MCF 10A (cell line): ENCODE results near the gene TNRC6B. TPM values are rescaled to one million over a fixed set of nuclear protein-coding genes. Genes with fewer than 3 reads are reported as not detected.

ENCODE experiments used
- BruUV-seq: library from RNA; stranded (reverse); fragments of 400-500 nt; replicated peaks from 2 replicates; lab custom pipeline; 2021; lab: Mats Ljungman, UMichigan
- CTCF ChIA-PET: fragments of 300-600 bp; sonication (Branson Sonifier 250); formaldehyde crosslinking; extraction: SDS; loops from one replicate; lab custom pipeline; 2021; ENCODE audit warnings: antibody characterized with exemption, inconsistent platforms; lab: Yijun Ruan, JAX
- POLR2A ChIA-PET: fragments of 300-600, 350-650 bp; sonication (Branson Sonifier 250); formaldehyde crosslinking; extraction: SDS; loops from one replicate; lab custom pipeline; 2020; ENCODE audit warnings: antibody characterized with exemption, inconsistent platforms; lab: Yijun Ruan, JAX
- DNase-seq: peaks from one replicate; pipeline ENCODE4 v3.0.0-alpha.2; 2018; ENCODE audit not compliant: unreplicated experiment
- H3K27ac Mint-ChIP-seq: one replicate; pipeline ENCODE4 v1.8.0; 2022; ENCODE audit warnings: mild to moderate bottlenecking, low read depth, mixed read lengths; ENCODE audit not compliant: unreplicated experiment
- H3K27me3 Mint-ChIP-seq: one replicate; pipeline ENCODE4 v1.8.0; 2022; ENCODE audit warnings: mixed read lengths; ENCODE audit not compliant: insufficient read depth, unreplicated experiment
- H3K36me3 Mint-ChIP-seq: one replicate; pipeline ENCODE4 v1.8.0; 2022; ENCODE audit warnings: mild to moderate bottlenecking, moderate library complexity, mixed read lengths; ENCODE audit not compliant: insufficient read depth, unreplicated experiment
- H3K4me1 Mint-ChIP-seq: one replicate; pipeline ENCODE4 v1.8.0; 2022; ENCODE audit warnings: mixed read lengths; ENCODE audit not compliant: insufficient read depth, unreplicated experiment
- H3K4me3 Mint-ChIP-seq: one replicate; pipeline ENCODE4 v1.8.0; 2022; ENCODE audit warnings: mild to moderate bottlenecking, moderate library complexity, mixed read lengths; ENCODE audit not compliant: unreplicated experiment
- H3K9me3 Mint-ChIP-seq: one replicate; pipeline ENCODE4 v1.8.0; 2022; ENCODE audit warnings: mixed read lengths; ENCODE audit not compliant: unreplicated experiment
- intact Hi-C: fragments of 100-400 bp; cut with micrococcal nuclease; formaldehyde crosslinking; loops from 2 replicates; pipeline ENCODE4 v1.14.1; 2022
- total RNA-seq: library from RNA; stranded (reverse); gene quantifications from 2 replicates; pipeline ENCODE4 v1.2.3, GENCODE V29; 2022
- TF ChIP-seq, protein P1 (sequence below): fragments of 200-600 bp; IDR thresholded peaks from one replicate; pipeline ENCODE4 v1.8.0; 2022; ENCODE audit warnings: antibody characterized with exemption, mild to moderate bottlenecking; ENCODE audit not compliant: unreplicated experiment

TNRC6B gene
- total RNA-seq, 1 experiment from 2014 or later = 27.1 TPM

DNA sequence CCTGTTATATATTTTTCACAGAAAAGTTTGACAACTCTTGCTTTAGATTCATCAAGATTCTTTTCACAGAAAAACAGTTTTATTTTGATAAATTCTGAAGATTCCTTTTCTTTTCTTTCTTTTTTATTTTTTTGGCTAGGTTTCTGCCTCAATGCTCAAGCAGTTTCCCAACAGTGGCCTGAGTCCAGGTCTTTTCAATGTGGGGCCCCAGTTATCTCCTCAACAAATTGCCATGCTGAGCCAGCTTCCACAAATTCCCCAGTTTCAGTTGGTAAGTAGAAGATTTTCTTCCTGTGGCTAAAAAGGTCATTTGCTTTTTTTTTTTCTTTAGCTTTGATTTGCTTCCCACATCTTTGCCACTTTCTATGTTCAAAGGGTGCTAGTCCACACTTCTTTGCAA, 122.6 kb downstream of the TNRC6B start:
- DNase-seq = no peak
- ChIA-PET POLR2A (no interaction called here), CTCF (interaction anchor here (0.7 kb wide), 1 partner anchor 30 kb away, joined by 3 read pairs; no protein-coding TSS in a partner anchor)
- intact Hi-C loops = no loop called here
- no TSS peak for BruUV-seq
- H3K36me3 Mint-ChIP-seq = peaks cover 79% of the 10 kb centered on the region
- no peak overlapping the region for H3K4me3 Mint-ChIP-seq
- no peak overlapping the region for H3K27ac Mint-ChIP-seq
- H3K9me3 Mint-ChIP-seq = no peaks in the 10 kb centered on the region
- no peaks in the 10 kb centered on the region for H3K4me1 Mint-ChIP-seq
- H3K27me3 Mint-ChIP-seq = no peaks in the 10 kb centered on the region
- TF ChIP-seq, protein P1, sequence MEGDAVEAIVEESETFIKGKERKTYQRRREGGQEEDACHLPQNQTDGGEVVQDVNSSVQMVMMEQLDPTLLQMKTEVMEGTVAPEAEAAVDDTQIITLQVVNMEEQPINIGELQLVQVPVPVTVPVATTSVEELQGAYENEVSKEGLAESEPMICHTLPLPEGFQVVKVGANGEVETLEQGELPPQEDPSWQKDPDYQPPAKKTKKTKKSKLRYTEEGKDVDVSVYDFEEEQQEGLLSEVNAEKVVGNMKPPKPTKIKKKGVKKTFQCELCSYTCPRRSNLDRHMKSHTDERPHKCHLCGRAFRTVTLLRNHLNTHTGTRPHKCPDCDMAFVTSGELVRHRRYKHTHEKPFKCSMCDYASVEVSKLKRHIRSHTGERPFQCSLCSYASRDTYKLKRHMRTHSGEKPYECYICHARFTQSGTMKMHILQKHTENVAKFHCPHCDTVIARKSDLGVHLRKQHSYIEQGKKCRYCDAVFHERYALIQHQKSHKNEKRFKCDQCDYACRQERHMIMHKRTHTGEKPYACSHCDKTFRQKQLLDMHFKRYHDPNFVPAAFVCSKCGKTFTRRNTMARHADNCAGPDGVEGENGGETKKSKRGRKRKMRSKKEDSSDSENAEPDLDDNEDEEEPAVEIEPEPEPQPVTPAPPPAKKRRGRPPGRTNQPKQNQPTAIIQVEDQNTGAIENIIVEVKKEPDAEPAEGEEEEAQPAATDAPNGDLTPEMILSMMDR = no peak

DNA sequence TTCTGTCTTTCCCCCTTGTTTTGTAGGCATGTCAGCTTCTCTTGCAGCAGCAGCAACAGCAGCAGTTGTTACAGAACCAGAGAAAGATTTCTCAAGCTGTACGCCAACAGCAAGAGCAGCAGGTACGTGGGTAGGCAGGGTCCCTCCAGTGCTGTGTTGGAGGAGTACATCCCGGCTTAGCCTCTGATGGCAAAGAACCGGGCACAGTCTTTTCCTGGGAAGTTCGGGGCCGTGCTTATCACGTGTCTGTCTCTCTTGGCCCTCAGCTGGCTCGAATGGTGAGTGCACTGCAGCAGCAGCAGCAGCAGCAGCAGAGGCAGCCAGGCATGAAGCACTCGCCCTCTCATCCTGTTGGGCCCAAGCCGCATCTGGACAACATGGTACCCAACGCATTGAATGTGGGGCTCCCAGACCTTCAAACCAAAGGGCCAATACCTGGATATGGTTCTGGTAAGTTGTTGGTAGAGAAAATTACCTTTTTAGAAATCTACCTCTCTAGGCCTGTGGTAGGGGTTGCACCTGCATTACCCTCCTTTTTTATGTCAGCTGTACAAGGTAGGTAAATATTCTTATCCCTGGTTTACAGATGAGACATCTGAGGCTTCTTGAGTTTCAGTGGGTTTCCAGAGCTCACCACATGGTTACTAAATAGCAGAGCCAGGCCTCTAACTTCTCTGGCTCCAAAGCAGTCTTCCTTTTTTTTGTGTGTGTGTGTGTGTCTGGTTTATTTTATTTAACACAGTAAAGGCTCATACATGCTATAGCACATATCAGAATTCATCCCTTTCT, 123.4 kb downstream of the TNRC6B start:
- ChIA-PET POLR2A (no interaction called here), CTCF (no interaction called here)
- H3K27ac Mint-ChIP-seq = no peak overlapping the region
- TF ChIP-seq, protein P1 = no peak
- intact Hi-C loops = no loop called here
- no peak overlapping the region for H3K4me3 Mint-ChIP-seq
- no peak for DNase-seq
- no TSS peak for BruUV-seq
- H3K9me3 Mint-ChIP-seq = no peaks in the 10 kb centered on the region
- no peaks in the 10 kb centered on the region for H3K27me3 Mint-ChIP-seq
- peaks cover 74% of the 10 kb centered on the region for H3K36me3 Mint-ChIP-seq
- no peaks in the 10 kb centered on the region for H3K4me1 Mint-ChIP-seq

DNA sequence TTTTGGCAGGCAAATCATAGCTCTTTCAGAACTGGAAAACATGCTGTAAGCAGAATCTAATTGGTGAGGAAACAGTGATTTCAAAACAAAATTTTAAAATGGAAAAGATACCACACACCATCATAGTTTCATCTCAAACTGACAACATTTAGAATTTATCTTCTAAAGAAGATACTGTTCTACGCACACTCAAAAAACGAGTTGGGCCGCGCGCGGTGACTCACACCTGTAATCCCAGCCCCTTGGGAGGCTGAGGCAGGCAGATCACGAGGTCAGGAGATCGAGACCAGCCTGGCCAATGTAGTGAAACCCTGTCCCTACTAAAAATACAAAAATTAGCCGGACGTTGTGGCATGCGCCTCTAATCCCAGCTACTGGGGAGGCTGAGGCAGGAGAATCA, 124.4 kb downstream of the TNRC6B start:
- TF ChIP-seq, protein P1 = no peak
- Mint-ChIP-seq H3K4me3 (no peak overlapping the region), H3K27ac (no peak overlapping the region), H3K9me3 (no peaks in the 10 kb centered on the region), H3K36me3 (peaks cover 66% of the 10 kb centered on the region), H3K4me1 (no peaks in the 10 kb centered on the region), H3K27me3 (no peaks in the 10 kb centered on the region)
- DNase-seq = no peak
- CTCF ChIA-PET = no interaction called here
- intact Hi-C loops = no loop called here
- no TSS peak for BruUV-seq
- POLR2A ChIA-PET = interaction anchor here (1.2 kb wide), 1 partner anchor 125 kb away, joined by 3 read pairs; the partner anchor contains the start of gene TNRC6B

DNA sequence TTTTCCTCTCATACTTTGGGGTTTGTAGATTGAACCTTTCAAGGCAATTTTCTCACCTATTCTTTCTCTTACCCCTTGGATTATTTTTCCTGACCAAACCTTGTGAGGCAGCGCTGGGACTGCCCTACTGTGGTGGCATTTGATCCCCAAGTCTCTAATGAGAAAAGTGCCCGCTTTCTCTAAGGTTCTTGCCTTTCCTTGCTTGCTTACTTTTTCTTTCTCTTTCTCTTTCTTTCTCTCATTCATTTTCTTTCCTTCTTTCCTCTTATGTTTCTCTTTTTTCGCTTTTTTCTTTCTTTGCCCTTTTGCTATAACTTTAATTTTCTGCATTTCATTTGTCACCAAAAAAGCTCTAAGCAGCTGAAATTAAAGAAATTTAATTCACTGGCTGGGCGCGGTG, 127.9 kb downstream of the TNRC6B start:
- TF ChIP-seq, protein P1 = no peak
- intact Hi-C loops = no loop called here

More for the DNA sequence above, 127.9 kb downstream of the TNRC6B start:
- POLR2A ChIA-PET = no interaction called here
- CTCF ChIA-PET = interaction anchor here (0.6 kb wide), 1 partner anchor 667 kb away, joined by 3 read pairs; no protein-coding TSS in a partner anchor
- Mint-ChIP-seq H3K4me1 (no peaks in the 10 kb centered on the region), H3K36me3 (peaks cover 72% of the 10 kb centered on the region), H3K27me3 (no peaks in the 10 kb centered on the region), H3K27ac (no peak overlapping the region), H3K4me3 (no peak overlapping the region), H3K9me3 (no peaks in the 10 kb centered on the region)
- no peak for DNase-seq
- BruUV-seq = no TSS peak
